ENCODE data around the gene MEGF9. TPM values are rescaled to one million over a fixed set of nuclear protein-coding genes. Genes with fewer than 3 reads are reported as not detected.
A peak's percentile ranks its signal among the peaks of the same experiment; 100 is the strongest.
"Not testable (repeated sequence)": the region's sequence is repeated elsewhere in the genome, so short reads cannot be mapped to it uniquely, and the experiment has no call there.

Gene MEGF9
- 10 to 100 TPM; 14.0 to 17.9 (median 15.6) TPM for polyA plus RNA-seq (ENCODE audit: insufficient read length in 3 of 3)
- long read RNA-seq, donor 1, full-length matches to known transcripts: 3 of 3 reads
- long read RNA-seq, donor 1, partial matches to known transcripts: 0 of 3 reads
- long read RNA-seq, donor 1, other reads (novel, unspliced or antisense): 0 of 3 reads
- long read RNA-seq, donor 2: 0 reads
- long read RNA-seq, donor 3, full-length matches to known transcripts: 4 of 4 reads
- long read RNA-seq, donor 3, partial matches to known transcripts: 0 of 4 reads
- long read RNA-seq, donor 3, other reads (novel, unspliced or antisense): 0 of 4 reads
- long read RNA-seq, donor 4, full-length matches to known transcripts: 2 of 2 reads
- long read RNA-seq, donor 4, partial matches to known transcripts: 0 of 2 reads
- long read RNA-seq, donor 4, other reads (novel, unspliced or antisense): 0 of 2 reads
- long read RNA-seq, donor 5, full-length matches to known transcripts: 1 of 1 reads
- long read RNA-seq, donor 5, partial matches to known transcripts: 0 of 1 reads
- long read RNA-seq, donor 5, other reads (novel, unspliced or antisense): 0 of 1 reads
- long read RNA-seq, donor 6, full-length matches to known transcripts: 3 of 3 reads
- long read RNA-seq, donor 6, partial matches to known transcripts: 0 of 3 reads
- long read RNA-seq, donor 6, other reads (novel, unspliced or antisense): 0 of 3 reads
- long read RNA-seq, donor 7, full-length matches to known transcripts: 4 of 9 reads
- long read RNA-seq, donor 7, partial matches to known transcripts: 5 of 9 reads
- long read RNA-seq, donor 7, other reads (novel, unspliced or antisense): 0 of 9 reads
- long read RNA-seq, donor 8, full-length matches to known transcripts: 1 of 1 reads
- long read RNA-seq, donor 8, partial matches to known transcripts: 0 of 1 reads
- long read RNA-seq, donor 8, other reads (novel, unspliced or antisense): 0 of 1 reads
- long read RNA-seq, donor 9, full-length matches to known transcripts: 6 of 6 reads
- long read RNA-seq, donor 9, partial matches to known transcripts: 0 of 6 reads
- long read RNA-seq, donor 9, other reads (novel, unspliced or antisense): 0 of 6 reads
- long read RNA-seq, donor 10, full-length matches to known transcripts: 3 of 3 reads
- long read RNA-seq, donor 10, partial matches to known transcripts: 0 of 3 reads
- long read RNA-seq, donor 10, other reads (novel, unspliced or antisense): 0 of 3 reads
- long read RNA-seq, donor 11, full-length matches to known transcripts: 2 of 2 reads
- long read RNA-seq, donor 11, partial matches to known transcripts: 0 of 2 reads
- long read RNA-seq, donor 11, other reads (novel, unspliced or antisense): 0 of 2 reads
- long read RNA-seq, donor 12, full-length matches to known transcripts: 2 of 2 reads
- long read RNA-seq, donor 12, partial matches to known transcripts: 0 of 2 reads
- long read RNA-seq, donor 12, other reads (novel, unspliced or antisense): 0 of 2 reads
- long read RNA-seq, donor 13, full-length matches to known transcripts: 1 of 1 reads
- long read RNA-seq, donor 13, partial matches to known transcripts: 0 of 1 reads
- long read RNA-seq, donor 13, other reads (novel, unspliced or antisense): 0 of 1 reads
- long read RNA-seq, donor 14: 0 reads
- long read RNA-seq, donor 15, full-length matches to known transcripts: 1 of 1 reads
- long read RNA-seq, donor 15, partial matches to known transcripts: 0 of 1 reads
- long read RNA-seq, donor 15, other reads (novel, unspliced or antisense): 0 of 1 reads
- long read RNA-seq, donor 16: 0 reads

- peak; percentile 97 for DNase-seq
Measured at GRCh38 chr9:120714088-120714845, at the start of gene MEGF9. TSS of gene MEGF9 (minus strand) at chr9:120714470. CDS start at chr9:120714358, 112 bp downstream.

- DNase-seq: no peak
Measured at GRCh38 chr9:120761006-120761405, 46.7 kb upstream of the MEGF9 start.

GRCh38 chr9:120759755-120760400 lies 45.6 kb upstream of the MEGF9 start:
- DNase-seq: no peak

- no peak for DNase-seq
Measured at GRCh38 chr9:120758544-120758943, 44.3 kb upstream of the MEGF9 start.

GRCh38 chr9:120757026-120757913 lies 43.0 kb upstream of the MEGF9 start:
- no peak for DNase-seq

- DNase-seq: no peak
Measured at GRCh38 chr9:120756531-120756930, 42.3 kb upstream of the MEGF9 start.

- DNase-seq: peak; percentile 46
Measured at GRCh38 chr9:120755810-120756434, 41.7 kb upstream of the MEGF9 start.

GRCh38 chr9:120755044-120755443 lies 40.8 kb upstream of the MEGF9 start:
- no peak for DNase-seq

GRCh38 chr9:120750421-120750820 lies 36.2 kb upstream of the MEGF9 start:
- no peak for DNase-seq

GRCh38 chr9:120746366-120746765 lies 32.1 kb upstream of the MEGF9 start:
- not testable (repeated sequence) for DNase-seq

- no peak for DNase-seq
Measured at GRCh38 chr9:120745278-120745677, 31.0 kb upstream of the MEGF9 start.

GRCh38 chr9:120742951-120743416 lies 28.7 kb upstream of the MEGF9 start:
- no peak for DNase-seq

GRCh38 chr9:120741701-120742100 lies 27.4 kb upstream of the MEGF9 start:
- no peak for DNase-seq

- DNase-seq: no peak
Measured at GRCh38 chr9:120741191-120741590, 26.9 kb upstream of the MEGF9 start.

- no peak for DNase-seq
Measured at GRCh38 chr9:120740132-120740531, 25.9 kb upstream of the MEGF9 start.

- no peak for DNase-seq
Measured at GRCh38 chr9:120737416-120738165, 23.3 kb upstream of the MEGF9 start.

- DNase-seq: no peak
Measured at GRCh38 chr9:120736881-120737280, 22.6 kb upstream of the MEGF9 start.
